DND-41 (cell line): ENCODE results near the gene FLNB.
A peak's percentile ranks its signal among the peaks of the same experiment; 100 is the strongest.

ENCODE experiments used
- ATAC-seq: fragments of 200-7000 bp; cut with Tn5 transposase; 3 replicates; pipeline ENCODE4 v1.9.1; 2021; ENCODE audit warnings: low read depth; ENCODE audit not compliant: insufficient read depth
- DNase-seq: peaks from one replicate; pipeline ENCODE4 v3.0.0-alpha.2; 2020
- H2AFZ ChIP-seq: 2 replicates; pipeline ENCODE4 v1.6.0; 2012; ENCODE audit warnings: low read depth, low read length
- H3K27ac ChIP-seq: 2 replicates; pipeline ENCODE4 v1.5.1; 2012; ENCODE audit warnings: low read length, inconsistent platforms
- H3K27me3 ChIP-seq: fragments of 200-600 bp; sonication (generic); 2 replicates; pipeline ENCODE4 v1.6.0; 2012; ENCODE audit warnings: low read length, mild to moderate bottlenecking, inconsistent platforms; ENCODE audit not compliant: insufficient read depth, poor library complexity
- H3K36me3 ChIP-seq: 2 replicates; pipeline ENCODE4 v1.5.1; 2012; ENCODE audit warnings: low read length, inconsistent platforms; ENCODE audit not compliant: insufficient read depth
- H3K4me1 ChIP-seq: 2 replicates; pipeline ENCODE4 v1.5.1; 2012; ENCODE audit warnings: mild to moderate bottlenecking, low read length; ENCODE audit not compliant: insufficient read depth
- H3K4me2 ChIP-seq: 2 replicates; pipeline ENCODE4 v1.6.0; 2012; ENCODE audit warnings: mild to moderate bottlenecking, moderate library complexity, low read length, inconsistent platforms; ENCODE audit not compliant: insufficient read depth
- H3K4me3 ChIP-seq, 2 experiments: fragments of 200-600 bp in 1 of 2; shearing (Covaris generic) in 1 of 2; 2 replicates each; pipeline ENCODE4 v1.5.1; 2012 to 2016; ENCODE audit warnings: inconsistent platforms in 2 of 2, low read length in 2 of 2, mild to moderate bottlenecking in 2 of 2, low read depth in 1 of 2, moderate library complexity in 1 of 2
- H3K79me2 ChIP-seq: 2 replicates; pipeline ENCODE4 v1.6.0; 2012; ENCODE audit warnings: low read length, inconsistent platforms; ENCODE audit not compliant: insufficient read depth
- H3K9ac ChIP-seq: 2 replicates; pipeline ENCODE4 v1.6.0; 2012; ENCODE audit warnings: low read depth, mild to moderate bottlenecking, inconsistent platforms, low read length, moderate library complexity
- H3K9me3 ChIP-seq: 2 replicates; pipeline ENCODE4 v1.5.1; 2012; ENCODE audit warnings: low read length, moderate library complexity, mild to moderate bottlenecking, inconsistent platforms; ENCODE audit not compliant: insufficient read depth, severe bottlenecking
- H4K20me1 ChIP-seq: 2 replicates; pipeline ENCODE4 v1.6.0; 2012; ENCODE audit warnings: low read length; ENCODE audit not compliant: insufficient read depth
- CTCF ChIP-seq: IDR thresholded peaks from 2 replicates; pipeline ENCODE4 v1.5.1; 2012; ENCODE audit warnings: borderline replicate concordance, low read length, moderate library complexity, mild to moderate bottlenecking; ENCODE audit not compliant: poor library complexity, severe bottlenecking; ENCODE audit errors: extremely low read depth
- EZH2 ChIP-seq: IDR thresholded peaks from 3 replicates; pipeline ENCODE4 v1.6.1; 2012; ENCODE audit warnings: borderline replicate concordance, low read depth, mild to moderate bottlenecking, moderate library complexity, low read length, inconsistent platforms; ENCODE audit not compliant: severe bottlenecking

The FLNB gene

GRCh38 chr3:58217209-58217811 is 209.1 kb downstream of the FLNB start:
- H3K4me3 ChIP-seq, result no peak overlapping the region

GRCh38 chr3:58218904-58219303 is 210.7 kb downstream of the FLNB start:
- Histone ChIP-seq H3K36me3 (no peaks in the 10 kb centered on the region), H3K9me3 (no peaks in the 10 kb centered on the region), H3K27me3 (peaks cover 7% of the 10 kb centered on the region), H3K9ac (no peak overlapping the region), H4K20me1 (no peaks in the 10 kb centered on the region), H3K4me3 (no peak overlapping the region), H3K4me2 (no peak overlapping the region), H3K27ac (no peak overlapping the region), H2AFZ (no peak overlapping the region), H3K79me2 (no peaks in the 10 kb centered on the region), H3K4me1 (no peaks in the 10 kb centered on the region)
- DNase-seq (no peak), ATAC-seq (no peak)
- TF ChIP-seq CTCF, result no peak
- TF ChIP-seq EZH2, result no peak

More at GRCh38 chr3:58217209-58217811, 209.1 kb downstream of the FLNB start:
- DNase-seq (peak; percentile 67), ATAC-seq (peak; percentile 96)
- no peak overlapping the region for H3K4me2 ChIP-seq
- no peaks in the 10 kb centered on the region for H3K36me3 ChIP-seq
- no peak overlapping the region for H2AFZ ChIP-seq
- H3K27me3 ChIP-seq, result peaks cover 9% of the 10 kb centered on the region
- TF ChIP-seq EZH2, result no peak
- TF ChIP-seq CTCF, result peak; percentile 91
- H3K79me2 ChIP-seq, result no peaks in the 10 kb centered on the region
- H3K9ac ChIP-seq, result no peak overlapping the region
- no peaks in the 10 kb centered on the region for H3K9me3 ChIP-seq
- no peaks in the 10 kb centered on the region for H3K4me1 ChIP-seq
- H3K27ac ChIP-seq, result no peak overlapping the region
- H4K20me1 ChIP-seq, result no peaks in the 10 kb centered on the region
